HG03025 (cell line): ENCODE data around the gene PRR7.
A peak's percentile ranks its signal among the peaks of the same experiment; 100 is the strongest.
"Not testable (repeated sequence)": the region's sequence is repeated elsewhere in the genome, so short reads cannot be mapped to it uniquely, and the experiment has no call there.

ENCODE experiments used
- ATAC-seq: cut with Tn5 transposase; IDR thresholded peaks from one replicate; pipeline ENCODE4 v1.9.1; 2021; ENCODE audit warnings: mild to moderate bottlenecking, moderate library complexity; ENCODE audit not compliant: unreplicated experiment, low FRiP score

PRR7 gene

GRCh38 chr5:177446200-177447065, at the start of gene PRR7:
Gene PRR7 (plus strand): TSS chr5:177446814. CDS start chr5:177455068, 8,254 bp downstream.
- peak; percentile 44 for ATAC-seq

GRCh38 chr5:177397875-177398390, 48.7 kb upstream of the PRR7 start:
- no peak for ATAC-seq

- no peak for ATAC-seq
Measured at GRCh38 chr5:177399997-177400868, 46.4 kb upstream of the PRR7 start, which contains the start of gene PFN3. Gene PFN3 (minus strand): TSS chr5:177400661. CDS start chr5:177400576, 85 bp downstream.

GRCh38 chr5:177402271-177403043, 44.2 kb upstream of the PRR7 start:
- no peak for ATAC-seq

GRCh38 chr5:177403102-177403791, 43.4 kb upstream of the PRR7 start:
- peak; percentile 30 for ATAC-seq

- ATAC-seq = peak; percentile 57
Measured at GRCh38 chr5:177403792-177404640, 42.6 kb upstream of the PRR7 start.

- no peak for ATAC-seq
Measured at GRCh38 chr5:177404641-177405179, 41.9 kb upstream of the PRR7 start.

- no peak for ATAC-seq
Measured at GRCh38 chr5:177405312-177405711, 41.3 kb upstream of the PRR7 start.

GRCh38 chr5:177405805-177406204, 40.8 kb upstream of the PRR7 start:
- no peak for ATAC-seq

- no peak for ATAC-seq
Measured at GRCh38 chr5:177409043-177409801, 37.4 kb upstream of the PRR7 start, which contains the start of gene F12. Gene F12 (minus strand): TSS chr5:177409564. CDS start chr5:177409527, 37 bp downstream.

GRCh38 chr5:177410575-177410974, 36.0 kb upstream of the PRR7 start:
- ATAC-seq = no peak

GRCh38 chr5:177412603-177413233, 33.9 kb upstream of the PRR7 start:
- no peak for ATAC-seq

- no peak for ATAC-seq
Measured at GRCh38 chr5:177414481-177414880, 32.1 kb upstream of the PRR7 start.

GRCh38 chr5:177417081-177417480, 29.5 kb upstream of the PRR7 start:
- ATAC-seq = not testable (repeated sequence)

- ATAC-seq = no peak
Measured at GRCh38 chr5:177419046-177419445, 27.6 kb upstream of the PRR7 start.

GRCh38 chr5:177420472-177420871, 26.1 kb upstream of the PRR7 start:
- ATAC-seq = not testable (repeated sequence)
